ENCODE data around the gene CYS1. TPM values are rescaled to one million over a fixed set of nuclear protein-coding genes. Genes with fewer than 3 reads are reported as not detected.

The CYS1 gene
- total RNA-seq, 2 donors from 2014 or later: 0.29 to 0.44 TPM

- peak overlapping the region; percentile 71 for H3K9ac ChIP-seq (ENCODE audit: extremely low read depth, low read length, poor library complexity, severe bottlenecking)
- DNase-seq: peak; percentile 91
- peak overlapping the region; percentile 69 for H3K4me3 Mint-ChIP-seq
- H3K9me3 ChIP-seq (ENCODE audit: control insufficient read depth, low read length): no peaks in the 10 kb centered on the region
- H3K4me1 Mint-ChIP-seq: no peaks in the 10 kb centered on the region
- 9 to 14% methylated on average over 33 to 51 of the region's 54 CpGs for WGBS, 2 experiments (ENCODE audit: insufficient coverage in 1 of 2, insufficient read length in 1 of 2)
- H3K27me3 Mint-ChIP-seq (ENCODE audit: insufficient read depth): peaks cover 27% of the 10 kb centered on the region
- peak; percentile 43 for TF ChIP-seq CTCF (conservative IDR thresholded peaks at IDR 0.05)
- H3K27ac ChIP-seq (ENCODE audit: low read depth, low read length): no peak overlapping the region
- no peaks in the 10 kb centered on the region for H3K9me3 Mint-ChIP-seq
- peak overlapping the region; percentile 81 for H3K4me3 ChIP-seq (ENCODE audit: low read length)
- peaks cover 8% of the 10 kb centered on the region for H3K36me3 Mint-ChIP-seq (ENCODE audit: low read depth)
- H3K27me3 ChIP-seq (ENCODE audit: control insufficient read depth, insufficient read depth, low read length, poor library complexity, severe bottlenecking): no peaks in the 10 kb centered on the region
- no peaks in the 10 kb centered on the region for H3K4me1 ChIP-seq (ENCODE audit: control insufficient read depth, insufficient read depth, low read length)
- H3K27ac Mint-ChIP-seq: peak overlapping the region; percentile 87
- no peaks in the 10 kb centered on the region for H3K36me3 ChIP-seq (ENCODE audit: control insufficient read depth, insufficient read depth, low read length)
These were observed 37.7 kb downstream of the CYS1 start for GRCh38 chr2:10042301-10043161.

- no peaks in the 10 kb centered on the region for H3K4me1 ChIP-seq (ENCODE audit: control insufficient read depth, insufficient read depth, low read length)
These were observed 38.5 kb downstream of the CYS1 start for GRCh38 chr2:10041711-10042110.

More at GRCh38 chr2:10041711-10042110, 38.5 kb downstream of the CYS1 start:
- H3K36me3 Mint-ChIP-seq (ENCODE audit: low read depth): peaks cover 6% of the 10 kb centered on the region
- no peaks in the 10 kb centered on the region for H3K9me3 Mint-ChIP-seq
- Histone ChIP-seq H3K9me3 (ENCODE audit: control insufficient read depth, low read length) (no peaks in the 10 kb centered on the region), H3K36me3 (ENCODE audit: control insufficient read depth, insufficient read depth, low read length) (no peaks in the 10 kb centered on the region), H3K4me3 (ENCODE audit: low read length) (no peak overlapping the region), H3K27ac (ENCODE audit: low read depth, low read length) (no peak overlapping the region), H3K9ac (ENCODE audit: extremely low read depth, low read length, poor library complexity, severe bottlenecking) (no peak overlapping the region), H3K27me3 (ENCODE audit: control insufficient read depth, insufficient read depth, low read length, poor library complexity, severe bottlenecking) (no peaks in the 10 kb centered on the region)
- no peaks in the 10 kb centered on the region for H3K4me1 Mint-ChIP-seq
- peaks cover 27% of the 10 kb centered on the region for H3K27me3 Mint-ChIP-seq (ENCODE audit: insufficient read depth)
- WGBS, 2 experiments (ENCODE audit: insufficient coverage in 1 of 2, insufficient read length in 1 of 2): 92% methylated on average over 9 to 14 of the region's 14 CpGs
- DNase-seq: peak; percentile 45
- TF ChIP-seq CTCF (conservative IDR thresholded peaks at IDR 0.05): no peak
- peak overlapping the region; percentile 69 for H3K4me3 Mint-ChIP-seq
- H3K27ac Mint-ChIP-seq: no peak overlapping the region

All from endodermal cell (in vitro differentiated cells).